WTC11 (cell line): ENCODE data around the gene NEK7. TPM values are rescaled to one million over a fixed set of nuclear protein-coding genes. Genes with fewer than 3 reads are reported as not detected.

ENCODE experiments used
- ATAC-seq: fragments of 200-7000 bp; cut with Tn5 transposase; 2 replicates; pipeline ENCODE4 v1.10.0; 2021; ENCODE audit warnings: mild to moderate bottlenecking, moderate library complexity
- CTCF ChIA-PET: fragments of 300-600 bp; sonication (Branson Sonifier 250); formaldehyde crosslinking; loops from one replicate; lab custom pipeline; 2021; ENCODE audit warnings: antibody characterized with exemption; lab: Charles Lee
- POLR2A ChIA-PET: fragments of 350-600 bp; sonication (Branson Sonifier 250); formaldehyde crosslinking; loops from one replicate; lab custom pipeline; 2021; ENCODE audit warnings: antibody characterized with exemption; lab: Charles Lee
- DNase-seq: peaks from one replicate; pipeline ENCODE4 v3.0.0; 2021; ENCODE audit warnings: low spot score
- H3K27ac Mint-ChIP-seq: 2 replicates; pipeline ENCODE4 v1.8.0; 2021; ENCODE audit warnings: mixed read lengths
- H3K27me3 Mint-ChIP-seq: 2 replicates; pipeline ENCODE4 v1.8.0; 2021; ENCODE audit warnings: low read depth, mild to moderate bottlenecking, moderate library complexity, mixed read lengths
- H3K36me3 Mint-ChIP-seq: 2 replicates; pipeline ENCODE4 v1.8.0; 2021; ENCODE audit warnings: mixed read lengths
- H3K4me1 Mint-ChIP-seq: 2 replicates; pipeline ENCODE4 v1.8.0; 2022; ENCODE audit warnings: mixed read lengths
- H3K4me3 Mint-ChIP-seq: 2 replicates; pipeline ENCODE4 v1.8.0; 2021; ENCODE audit warnings: mild to moderate bottlenecking, moderate library complexity, mixed read lengths
- H3K9me3 Mint-ChIP-seq: 2 replicates; pipeline ENCODE4 v1.8.0; 2021; ENCODE audit warnings: mixed read lengths
- ARID4B ChIP-seq: sonication (generic); formaldehyde crosslinking; IDR thresholded peaks from 2 replicates; pipeline ENCODE4 v1.8.0; 2023; ENCODE audit warnings: missing genetic modification reagents, mild to moderate bottlenecking, borderline replicate concordance
- ATF3 ChIP-seq: sonication (generic); formaldehyde crosslinking; conservative IDR thresholded peaks from 2 replicates; pipeline ENCODE4 v1.8.1; 2022; ENCODE audit warnings: mild to moderate bottlenecking, missing genetic modification reagents
- E2F1 ChIP-seq: sonication (generic); formaldehyde crosslinking; IDR thresholded peaks from 2 replicates; pipeline ENCODE4 v1.8.0; 2022; ENCODE audit warnings: mild to moderate bottlenecking, missing genetic modification reagents
- E2F5 ChIP-seq: sonication (generic); formaldehyde crosslinking; IDR thresholded peaks from 2 replicates; pipeline ENCODE4 v1.8.1; 2022; ENCODE audit warnings: mild to moderate bottlenecking, moderate library complexity, missing genetic modification reagents
- ESRRA ChIP-seq: sonication (generic); formaldehyde crosslinking; IDR thresholded peaks from 2 replicates; pipeline ENCODE4 v1.8.1; 2022; ENCODE audit warnings: mild to moderate bottlenecking, missing genetic modification reagents, borderline replicate concordance
- FOXP1 ChIP-seq: sonication (generic); formaldehyde crosslinking; IDR thresholded peaks from 2 replicates; pipeline ENCODE4 v1.8.0; 2022; ENCODE audit warnings: missing genetic modification reagents, mild to moderate bottlenecking, moderate library complexity, borderline replicate concordance
- HMGA2 ChIP-seq: fragments of 250-450 bp; sonication (Bioruptor Pico); IDR thresholded peaks from 2 replicates; pipeline ENCODE4 v1.4.0; 2021; ENCODE audit warnings: mild to moderate bottlenecking, moderate library complexity
- JUN ChIP-seq: sonication (generic); formaldehyde crosslinking; IDR thresholded peaks from 2 replicates; pipeline ENCODE4 v1.8.0; 2023; ENCODE audit warnings: mild to moderate bottlenecking, missing genetic modification reagents
- NFATC4 ChIP-seq: fragments of 250-450 bp; sonication (Bioruptor Pico); IDR thresholded peaks from 2 replicates; pipeline ENCODE4 v1.9.0; 2021; ENCODE audit warnings: mild to moderate bottlenecking
- NFYB ChIP-seq: sonication (generic); formaldehyde crosslinking; conservative IDR thresholded peaks from 2 replicates; pipeline ENCODE4 v1.8.0; 2022; ENCODE audit warnings: low read depth, missing genetic modification reagents
- NR1H2 ChIP-seq: sonication (generic); formaldehyde crosslinking; IDR thresholded peaks from 2 replicates; pipeline ENCODE4 v1.9.0; 2021; ENCODE audit warnings: mild to moderate bottlenecking, moderate library complexity, missing genetic modification reagents
- NR3C1 ChIP-seq: sonication (generic); formaldehyde crosslinking; conservative IDR thresholded peaks from 2 replicates; pipeline ENCODE4 v1.8.1; 2023; ENCODE audit warnings: low read depth, mild to moderate bottlenecking, missing genetic modification reagents
- PRDM15 ChIP-seq: sonication (generic); formaldehyde crosslinking; IDR thresholded peaks from 2 replicates; pipeline ENCODE4 v1.8.0; 2022; ENCODE audit warnings: missing genetic modification reagents
- RORB ChIP-seq: fragments of 250-450 bp; sonication (Bioruptor Pico); IDR thresholded peaks from 2 replicates; pipeline ENCODE4 v1.9.0; 2021; ENCODE audit warnings: mild to moderate bottlenecking
- SMAD3 ChIP-seq: sonication (generic); formaldehyde crosslinking; IDR thresholded peaks from 2 replicates; pipeline ENCODE4 v1.8.0; 2022; ENCODE audit warnings: missing genetic modification reagents, mild to moderate bottlenecking, borderline replicate concordance
- SOX15 ChIP-seq: fragments of 250-450 bp; sonication (Bioruptor Pico); IDR thresholded peaks from 2 replicates; pipeline ENCODE4 v1.9.0; 2021; ENCODE audit warnings: mild to moderate bottlenecking
- STAT6 ChIP-seq: sonication (generic); formaldehyde crosslinking; conservative IDR thresholded peaks from 2 replicates; pipeline ENCODE4 v1.8.1; 2023; ENCODE audit warnings: mild to moderate bottlenecking, low read depth, missing genetic modification reagents, moderate library complexity
- TCF7 ChIP-seq: sonication (generic); formaldehyde crosslinking; IDR thresholded peaks from 2 replicates; pipeline ENCODE4 v1.8.0; 2022; ENCODE audit warnings: mild to moderate bottlenecking, low read depth, missing genetic modification reagents, moderate library complexity
- ZBTB43 ChIP-seq: sonication (generic); formaldehyde crosslinking; IDR thresholded peaks from 2 replicates; pipeline ENCODE4 v1.8.1; 2023; ENCODE audit warnings: mild to moderate bottlenecking, missing genetic modification reagents
- ZNF423 ChIP-seq: fragments of 250-450 bp; sonication (Bioruptor Pico); IDR thresholded peaks from 2 replicates; pipeline ENCODE4 v2.1.2; 2022; ENCODE audit warnings: mild to moderate bottlenecking, moderate library complexity
- total RNA-seq: library from RNA; stranded (reverse); gene quantifications from 3 replicates; pipeline ENCODE4 v1.2.3, GENCODE V29; 2021

NEK7 gene
- total RNA-seq, 1 experiment from 2014 or later: 10.3 TPM

- no peak for TF ChIP-seq NFATC4 (CRISPR knock-in tag)
- TF ChIP-seq ZNF423: no peak
- no peak for TF ChIP-seq JUN (CRISPR knock-in tag)
- no peak for TF ChIP-seq ESRRA (CRISPR knock-in tag)
Measured at GRCh38 chr1:198318085-198318484, 161.3 kb downstream of the NEK7 start (continued).

GRCh38 chr1:198320759-198321158, 164.0 kb downstream of the NEK7 start:
- peaks cover 18% of the 10 kb centered on the region for H3K27me3 Mint-ChIP-seq
- TF ChIP-seq TCF7: no peak
- TF ChIP-seq E2F1 (CRISPR knock-in tag): no peak
- TF ChIP-seq ESRRA (CRISPR knock-in tag): no peak
- TF ChIP-seq NR1H2 (CRISPR knock-in tag): no peak
- TF ChIP-seq, all 79 proteins: peak for 0
- peaks cover 41% of the 10 kb centered on the region for H3K4me1 Mint-ChIP-seq
- peaks cover 3% of the 10 kb centered on the region; the same call in 1 of the 2 replicates for H3K36me3 Mint-ChIP-seq
- ATAC-seq: no peak
- H3K9me3 Mint-ChIP-seq: no peaks in the 10 kb centered on the region
- DNase-seq: no peak
- ChIA-PET POLR2A (no interaction called here), CTCF (no interaction called here)
- H3K4me3 Mint-ChIP-seq: no peak overlapping the region
- no peak overlapping the region for H3K27ac Mint-ChIP-seq

GRCh38 chr1:198326232-198326631, 169.4 kb downstream of the NEK7 start:
- POLR2A ChIA-PET: no interaction called here
- Mint-ChIP-seq H3K36me3 (no peaks in the 10 kb centered on the region), H3K4me1 (peaks cover 12% of the 10 kb centered on the region), H3K27me3 (no peaks in the 10 kb centered on the region), H3K9me3 (no peaks in the 10 kb centered on the region), H3K4me3 (no peak overlapping the region), H3K27ac (no peak overlapping the region)
- no peak for TF ChIP-seq STAT6
- no peak for TF ChIP-seq ZBTB43 (CRISPR knock-in tag)
- TF ChIP-seq FOXP1 (CRISPR knock-in tag): no peak
- no peak for TF ChIP-seq HMGA2 (CRISPR knock-in tag)
- no peak for TF ChIP-seq NR3C1 (CRISPR knock-in tag)
- TF ChIP-seq NR1H2 (CRISPR knock-in tag): no peak
- TF ChIP-seq NFYB (CRISPR knock-in tag): no peak
- no peak for TF ChIP-seq SOX15 (CRISPR knock-in tag)
- no peak for TF ChIP-seq ARID4B (CRISPR knock-in tag)
- no peak for TF ChIP-seq E2F5 (CRISPR knock-in tag)
- TF ChIP-seq PRDM15 (CRISPR knock-in tag): no peak
- no peak for TF ChIP-seq RORB (CRISPR knock-in tag)
- TF ChIP-seq ATF3 (CRISPR knock-in tag): no peak
- TF ChIP-seq SMAD3 (CRISPR knock-in tag): no peak
- no peak for ATAC-seq
- CTCF ChIA-PET: no interaction called here
- no peak for DNase-seq
